GM18498 (cell line): ENCODE data around the gene GOLM1.

Source experiments
- ATAC-seq: cut with Tn5 transposase; IDR thresholded peaks from one replicate; pipeline ENCODE4 v1.9.1; 2021; ENCODE audit warnings: mild to moderate bottlenecking, moderate library complexity; ENCODE audit not compliant: unreplicated experiment

Gene GOLM1

GRCh38 chr9:86046930-86047341, 52.4 kb downstream of the GOLM1 start:
- no peak for ATAC-seq

GRCh38 chr9:86046071-86046636, 53.2 kb downstream of the GOLM1 start:
- no peak for ATAC-seq

- no peak for ATAC-seq
These were observed 53.7 kb downstream of the GOLM1 start for GRCh38 chr9:86045654-86046053.

GRCh38 chr9:86043999-86044398, 55.4 kb downstream of the GOLM1 start:
- ATAC-seq, result no peak

GRCh38 chr9:86043586-86043985, 55.8 kb downstream of the GOLM1 start:
- no peak for ATAC-seq

GRCh38 chr9:86042199-86042978, 57.0 kb downstream of the GOLM1 start:
- ATAC-seq, result no peak

GRCh38 chr9:86041311-86041741, 58.0 kb downstream of the GOLM1 start:
- ATAC-seq, result no peak

GRCh38 chr9:86040861-86041155, 58.5 kb downstream of the GOLM1 start:
- no peak for ATAC-seq

GRCh38 chr9:86039991-86040860, 59.1 kb downstream of the GOLM1 start:
- ATAC-seq, result no peak

- ATAC-seq, result no peak
These were observed 62.8 kb downstream of the GOLM1 start for GRCh38 chr9:86036555-86036954.

GRCh38 chr9:86035827-86036440, 63.4 kb downstream of the GOLM1 start:
- no peak for ATAC-seq

- no peak for ATAC-seq
These were observed 64.3 kb downstream of the GOLM1 start for GRCh38 chr9:86034863-86035734.

- no peak for ATAC-seq
These were observed 71.6 kb downstream of the GOLM1 start for GRCh38 chr9:86027767-86028166.

GRCh38 chr9:86022687-86023266, 76.6 kb downstream of the GOLM1 start:
- ATAC-seq, result no peak

- no peak for ATAC-seq
These were observed 78.2 kb downstream of the GOLM1 start for GRCh38 chr9:86021166-86021565.

- ATAC-seq, result no peak
These were observed 78.6 kb downstream of the GOLM1 start for GRCh38 chr9:86020731-86021130.

- ATAC-seq, result no peak
These were observed 90.2 kb downstream of the GOLM1 start for GRCh38 chr9:86009133-86009532.

- no peak for ATAC-seq
These were observed 94.0 kb downstream of the GOLM1 start for GRCh38 chr9:86005253-86005775.

GRCh38 chr9:85995599-85995998, 103.8 kb downstream of the GOLM1 start:
- ATAC-seq, result no peak

- no peak for ATAC-seq
These were observed 104.3 kb downstream of the GOLM1 start for GRCh38 chr9:85995097-85995496.
